ENCODE results near the gene IRAK2.

Gene IRAK2

DNA sequence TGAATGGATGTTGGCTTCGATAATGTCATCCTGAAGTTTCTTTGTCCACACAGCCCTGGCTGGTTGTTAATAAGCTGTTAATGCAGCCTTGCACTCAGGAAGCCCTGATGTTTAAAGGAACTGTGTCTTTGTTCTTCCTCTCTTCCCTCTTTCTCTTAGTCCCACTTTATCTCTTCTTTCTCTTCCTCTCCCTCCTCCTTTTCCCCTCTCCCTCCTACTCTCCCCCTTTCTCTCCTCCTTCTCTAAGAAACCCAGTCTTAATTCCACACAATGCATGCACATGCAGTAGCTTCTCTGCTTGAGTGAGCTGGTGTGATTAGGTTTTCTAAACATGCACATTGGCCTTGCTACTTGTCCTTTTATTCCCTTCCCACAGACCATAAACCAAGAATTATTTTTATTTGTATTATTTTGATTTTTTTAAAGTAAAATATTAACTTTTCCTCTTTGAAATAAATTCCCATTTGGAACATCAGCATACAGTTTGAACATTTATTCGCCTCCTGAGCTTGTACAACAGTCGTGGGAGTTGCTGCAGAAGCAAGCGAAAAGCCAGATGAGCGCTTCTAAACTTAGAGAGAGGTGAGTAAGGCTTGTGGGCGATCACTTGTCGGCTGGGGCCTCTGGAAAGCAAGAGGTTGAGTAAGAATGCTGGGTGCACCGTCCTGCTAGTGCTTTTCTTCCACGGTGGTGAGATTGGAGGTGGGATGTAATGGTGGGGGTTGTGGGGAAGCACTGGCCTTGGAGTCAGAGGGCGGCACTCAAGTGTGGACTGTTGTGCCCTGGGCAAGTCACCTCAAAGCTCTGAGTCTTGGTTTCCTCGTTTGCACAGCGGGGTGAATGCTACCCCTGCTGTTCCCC is 120.8 kb downstream of the IRAK2 start:
- no peak for DNase-seq (ENCODE audit: low read depth)

DNA sequence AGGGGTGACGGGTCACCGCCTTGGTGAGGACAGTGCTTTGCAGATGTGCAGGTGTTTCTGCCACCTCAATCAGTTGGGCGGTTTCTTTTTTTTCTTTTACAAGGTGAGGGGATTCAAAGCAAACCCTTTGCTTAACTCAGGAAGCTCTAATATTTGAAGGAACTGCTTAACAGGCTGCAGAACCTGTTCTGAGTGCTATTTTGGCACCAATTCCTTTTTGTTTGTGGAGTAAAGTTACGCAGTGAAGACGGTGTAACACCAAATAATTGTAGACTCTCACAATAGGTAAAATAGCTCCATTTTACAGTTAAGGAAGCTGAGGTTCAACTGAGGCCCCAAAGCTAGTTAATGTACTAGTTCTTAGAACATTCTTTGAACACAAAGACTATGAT is 121.4 kb downstream of the IRAK2 start:
- DNase-seq (ENCODE audit: low read depth), result no peak

DNA sequence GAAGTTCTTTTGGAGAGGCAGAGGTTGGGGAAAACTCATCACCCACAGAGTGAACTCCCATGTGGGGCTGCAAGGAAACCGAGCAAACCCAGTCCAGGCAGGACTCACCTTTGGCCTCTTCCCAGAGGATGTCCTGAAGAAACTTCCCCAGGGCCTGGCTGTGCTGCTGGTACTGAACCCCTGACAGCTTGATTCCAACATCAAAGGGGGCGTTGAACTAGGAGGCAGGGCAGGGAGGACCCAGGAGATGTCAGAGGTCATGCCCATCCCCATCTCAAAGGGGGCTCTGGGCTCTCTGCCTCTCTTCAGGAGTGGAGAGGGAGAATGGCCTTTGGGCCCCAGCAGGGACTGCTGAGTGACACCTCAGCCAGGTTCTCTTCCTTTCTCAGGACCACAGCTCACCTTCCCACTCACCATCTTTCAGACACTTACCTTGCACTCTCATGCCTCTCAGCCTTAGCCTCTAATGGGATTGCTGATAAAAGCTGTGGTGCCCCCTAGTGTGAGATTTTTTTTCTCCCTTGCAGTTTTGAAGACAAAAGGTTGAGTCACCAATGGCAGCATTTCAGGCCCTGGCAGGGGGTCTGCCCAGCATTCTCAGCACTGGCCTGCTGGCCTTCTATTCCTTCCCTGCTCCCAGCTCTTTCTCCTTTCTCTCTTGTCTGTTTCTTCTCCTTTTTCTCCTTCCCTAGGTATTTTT is 122.0 kb downstream of the IRAK2 start:
- peak; percentile 42 for DNase-seq (ENCODE audit: low read depth)

DNA sequence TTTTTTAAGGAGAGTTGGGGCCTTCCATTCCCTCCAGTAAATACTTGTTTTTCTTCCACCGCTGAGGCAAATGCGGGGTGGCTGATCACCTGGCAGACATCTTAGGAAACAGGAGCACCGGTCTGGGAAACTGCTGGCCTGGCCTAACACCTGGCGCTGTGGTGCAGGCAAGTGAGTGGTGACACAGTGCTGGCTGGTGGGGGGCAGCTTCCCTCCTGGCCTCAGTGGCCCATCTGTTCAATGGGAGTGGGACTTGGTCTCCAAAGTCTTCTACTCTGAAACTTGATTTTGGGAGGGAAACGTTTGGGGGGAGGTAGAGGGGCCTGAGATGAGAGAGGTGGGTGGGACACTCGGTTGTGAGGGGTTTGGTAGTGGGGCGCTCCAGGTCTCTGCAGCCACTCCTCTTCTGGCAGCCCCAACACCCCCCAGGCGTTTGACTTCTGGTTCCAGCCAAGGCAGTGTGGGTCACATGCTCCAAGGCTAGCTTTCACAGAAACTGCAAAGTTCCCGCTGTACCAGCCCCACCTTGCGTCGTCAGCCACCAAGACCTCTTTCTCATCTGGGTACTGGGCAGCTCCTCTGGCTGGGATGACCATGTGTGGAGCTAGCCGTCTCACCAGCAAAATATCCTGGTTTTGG is 123.3 kb downstream of the IRAK2 start:
- no peak for DNase-seq (ENCODE audit: low read depth)

DNA sequence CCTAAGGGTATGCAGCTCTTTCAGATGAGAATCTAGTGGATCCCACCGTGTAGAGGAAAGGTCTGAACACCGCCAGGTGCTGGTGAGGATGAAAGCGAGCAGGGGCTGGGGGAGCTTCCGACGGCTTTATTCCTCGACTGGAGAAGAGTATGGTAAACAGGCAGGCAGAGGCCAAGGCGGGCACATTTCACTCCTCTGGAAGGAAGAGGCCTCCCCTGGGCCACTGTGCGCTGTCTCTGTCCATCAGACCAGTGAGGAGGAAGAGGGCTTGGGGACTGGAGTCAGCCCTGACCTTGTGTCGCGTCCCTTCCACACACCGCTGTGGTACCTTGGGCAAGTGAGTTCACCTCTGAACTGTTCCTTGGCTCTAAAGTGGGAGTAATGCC is 123.8 kb downstream of the IRAK2 start:
- DNase-seq (ENCODE audit: low read depth), result no peak

DNA sequence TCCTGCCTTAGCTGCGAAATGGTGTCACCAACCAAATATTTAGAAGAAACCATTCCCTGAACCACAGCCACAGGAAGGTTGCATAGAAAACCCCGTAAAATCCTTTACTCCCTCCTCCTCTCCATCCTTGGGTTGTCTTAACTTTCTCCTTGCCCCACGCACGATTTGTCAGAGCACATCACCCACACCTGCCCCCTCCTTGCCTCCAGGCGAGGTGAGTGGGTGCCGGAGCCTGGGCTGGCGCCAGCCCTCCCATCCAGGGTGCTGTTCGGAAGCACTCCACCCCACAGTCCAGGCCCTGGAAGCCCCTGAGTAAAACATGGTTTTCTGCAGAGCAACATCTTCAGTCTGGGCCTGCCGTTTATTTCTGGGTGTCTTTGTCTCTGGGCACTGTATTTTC is 124.4 kb downstream of the IRAK2 start:
- no peak for DNase-seq (ENCODE audit: low read depth)

DNA sequence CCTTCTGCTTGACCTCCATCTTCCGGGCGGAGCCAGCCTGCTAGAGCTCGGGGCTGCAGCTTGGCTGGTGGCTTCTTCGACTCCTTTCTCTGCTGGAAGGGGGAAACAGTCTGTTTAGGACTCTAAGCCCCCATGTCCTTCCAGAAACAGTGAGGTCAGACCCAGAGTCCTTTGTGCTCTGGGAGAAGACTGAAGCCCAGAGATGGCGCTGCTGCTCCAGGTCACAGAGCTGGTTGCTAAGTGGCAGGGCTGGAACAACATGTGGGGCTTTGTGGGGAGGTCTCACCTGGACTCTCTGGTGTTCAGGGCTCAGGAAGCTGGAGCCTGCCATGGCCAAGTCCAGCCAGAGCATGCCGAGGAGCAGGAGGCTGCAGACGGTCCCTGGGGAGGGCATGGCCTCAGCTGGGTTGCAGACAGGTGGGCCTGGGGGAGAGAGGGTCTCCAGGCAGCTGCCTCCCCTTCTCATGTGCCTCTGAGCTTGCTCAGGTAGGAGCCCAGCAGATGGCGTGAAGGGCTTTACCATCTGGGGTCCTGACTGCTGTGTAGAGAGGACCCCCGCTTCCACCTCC is 125.2 kb downstream of the IRAK2 start:
- DNase-seq (ENCODE audit: low read depth), result no peak

DNA sequence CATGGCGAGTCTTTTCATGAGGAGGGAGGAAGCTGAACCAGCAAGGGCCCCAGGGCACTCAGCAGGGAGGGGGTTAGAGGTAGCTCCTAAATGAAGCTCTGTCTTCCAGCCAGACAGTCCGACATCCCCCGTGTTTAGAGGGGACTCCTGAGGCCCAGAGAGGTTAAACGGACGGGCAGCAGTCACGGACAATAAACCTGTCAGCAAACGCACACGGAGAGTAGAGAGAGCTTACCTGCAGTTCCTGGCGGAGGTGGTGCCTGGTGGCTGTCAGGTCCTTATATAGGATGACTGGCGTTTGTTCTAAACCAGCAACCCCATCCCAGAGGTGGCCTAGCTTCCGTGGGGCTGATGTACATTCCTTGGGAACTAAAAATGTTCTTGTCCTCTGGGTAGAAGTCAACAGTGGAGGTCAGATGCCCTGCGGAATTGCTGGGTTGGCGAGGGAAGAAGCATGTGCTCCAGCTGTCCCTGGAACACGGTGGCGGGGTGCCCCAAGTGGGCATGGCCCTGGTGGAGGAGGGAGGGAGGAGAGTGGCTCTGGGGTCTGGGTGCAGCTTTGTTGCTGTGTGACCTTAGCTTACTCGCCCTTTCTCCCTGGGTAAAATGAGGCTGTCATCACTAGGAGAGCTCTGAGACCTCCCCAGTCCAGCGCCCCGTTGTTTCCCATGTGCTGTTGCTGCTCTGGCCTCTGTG is 125.9 kb downstream of the IRAK2 start:
- DNase-seq (ENCODE audit: low read depth), result no peak

DNA sequence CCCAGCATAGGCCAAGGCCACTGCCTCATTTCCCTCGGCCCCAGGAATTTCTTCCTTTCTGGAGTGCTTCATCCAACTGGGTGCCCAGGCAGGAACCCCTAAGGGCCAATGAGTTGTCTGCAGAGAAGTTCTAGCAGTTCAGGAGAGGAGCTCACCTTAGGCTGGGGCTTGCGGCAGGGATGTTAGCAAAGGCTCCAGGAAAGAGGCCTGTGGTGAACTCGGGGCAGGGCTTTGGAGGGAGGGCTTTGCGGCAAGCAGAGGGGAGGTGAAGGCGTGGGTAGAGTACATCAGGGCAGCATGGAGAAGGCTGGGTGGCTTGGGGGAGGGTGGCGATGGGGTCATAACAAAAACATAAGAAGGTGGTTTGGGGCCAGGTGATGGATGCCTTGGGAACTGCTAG is 126.9 kb downstream of the IRAK2 start:
- no peak for DNase-seq (ENCODE audit: low read depth)

DNA sequence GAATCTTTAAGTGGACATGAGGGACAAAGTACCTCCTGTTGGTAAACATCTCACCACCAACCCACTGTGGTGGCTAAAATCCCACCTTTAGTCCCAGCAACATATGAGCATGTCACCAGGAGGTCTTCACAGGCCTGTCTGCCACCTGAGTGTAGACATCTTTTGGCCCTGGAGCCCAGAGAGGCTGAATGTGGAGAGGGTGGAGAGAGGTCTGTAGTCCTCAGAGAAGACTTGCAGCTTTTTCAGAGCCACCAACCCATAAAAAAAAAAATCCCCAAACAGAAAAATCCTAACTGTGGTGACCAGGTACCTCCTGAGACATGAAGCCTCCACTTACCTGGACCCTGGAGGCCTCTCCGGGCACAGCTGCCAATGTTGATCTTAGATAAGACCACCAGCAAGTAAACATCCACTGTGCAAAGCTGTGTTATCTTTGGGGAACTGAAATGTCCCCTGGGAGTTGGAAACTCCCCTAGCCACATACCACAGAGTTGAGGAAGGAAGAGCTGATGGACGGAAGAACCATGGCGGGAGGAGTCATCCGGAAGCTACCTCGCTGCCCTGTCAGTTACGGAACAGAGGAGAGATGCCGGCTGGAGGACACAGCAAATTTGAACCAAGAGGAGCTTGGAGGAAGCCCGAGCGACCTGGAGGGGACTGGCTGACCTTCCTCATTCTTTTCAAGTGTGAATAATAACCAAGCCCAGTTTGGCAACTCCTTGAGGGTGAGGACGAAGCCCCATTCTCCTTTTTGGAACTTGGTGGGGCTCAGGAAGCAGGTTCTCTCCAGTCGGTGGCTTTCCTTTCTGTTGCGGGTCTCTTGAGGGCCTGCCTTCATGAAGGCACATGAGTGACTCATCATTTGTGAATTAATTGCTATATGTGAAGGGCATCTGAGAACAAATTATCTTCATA is 128.0 kb downstream of the IRAK2 start, which contains the start of gene GHRL:
GHRL (minus strand) TSS at position 443 of the 915 bp plus-strand sequence. CDS start 2,767 bp downstream, outside the sequence.
- DNase-seq (ENCODE audit: low read depth), result no peak
